Lower leg skin (tissue), 3 donors: ENCODE results near the gene NEIL3.

Experiments used
- POLR2A ChIP-seq, 2 donors: fragments of 450-650 bp; IDR thresholded peaks; one replicate each; pipeline ENCODE4 v1.6.1; 2016 to 2017; ENCODE audit warnings: antibody characterized with exemption in 2 of 2, mild to moderate bottlenecking in 1 of 2, moderate library complexity in 1 of 2
- TF ChIP-seq, protein P1 (sequence below), 3 donors: fragments of 450-650 bp; IDR thresholded peaks; one replicate each; pipeline ENCODE4 v1.5.1; 2016; ENCODE audit warnings: antibody characterized with exemption in 3 of 3, mild to moderate bottlenecking in 3 of 3, moderate library complexity in 2 of 3

DNA sequence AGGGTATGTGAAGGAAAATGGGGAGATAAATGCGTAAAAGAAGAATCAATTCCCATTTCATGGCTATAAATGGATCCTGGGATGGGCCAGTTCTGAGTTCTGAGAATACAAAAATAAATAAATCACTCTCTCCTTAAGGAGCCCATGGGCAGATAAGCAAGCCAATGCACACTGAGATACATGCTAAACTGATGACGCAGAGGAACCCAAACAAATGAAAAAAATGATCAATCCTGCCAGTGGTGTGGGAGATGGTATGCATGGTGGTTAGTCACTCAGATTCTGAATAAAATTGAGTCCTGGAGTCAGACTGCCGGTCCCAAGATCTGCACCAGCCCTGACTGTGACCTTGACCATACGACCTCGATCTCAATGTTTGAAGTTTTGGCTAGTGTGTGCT, 59.7 kb downstream of the NEIL3 start:
- TF ChIP-seq, protein P1, sequence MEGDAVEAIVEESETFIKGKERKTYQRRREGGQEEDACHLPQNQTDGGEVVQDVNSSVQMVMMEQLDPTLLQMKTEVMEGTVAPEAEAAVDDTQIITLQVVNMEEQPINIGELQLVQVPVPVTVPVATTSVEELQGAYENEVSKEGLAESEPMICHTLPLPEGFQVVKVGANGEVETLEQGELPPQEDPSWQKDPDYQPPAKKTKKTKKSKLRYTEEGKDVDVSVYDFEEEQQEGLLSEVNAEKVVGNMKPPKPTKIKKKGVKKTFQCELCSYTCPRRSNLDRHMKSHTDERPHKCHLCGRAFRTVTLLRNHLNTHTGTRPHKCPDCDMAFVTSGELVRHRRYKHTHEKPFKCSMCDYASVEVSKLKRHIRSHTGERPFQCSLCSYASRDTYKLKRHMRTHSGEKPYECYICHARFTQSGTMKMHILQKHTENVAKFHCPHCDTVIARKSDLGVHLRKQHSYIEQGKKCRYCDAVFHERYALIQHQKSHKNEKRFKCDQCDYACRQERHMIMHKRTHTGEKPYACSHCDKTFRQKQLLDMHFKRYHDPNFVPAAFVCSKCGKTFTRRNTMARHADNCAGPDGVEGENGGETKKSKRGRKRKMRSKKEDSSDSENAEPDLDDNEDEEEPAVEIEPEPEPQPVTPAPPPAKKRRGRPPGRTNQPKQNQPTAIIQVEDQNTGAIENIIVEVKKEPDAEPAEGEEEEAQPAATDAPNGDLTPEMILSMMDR (IDR thresholded peaks at IDR 0.05): no peak
- no peak for TF ChIP-seq POLR2A (IDR thresholded peaks at IDR 0.05)
